Measurements from ENCODE around the gene SLX4IP.

Gene SLX4IP

GRCh38 chr20:10655720-10656669, 220.9 kb downstream of the SLX4IP start:
- no peak for DNase-seq

GRCh38 chr20:10657453-10657852, 222.3 kb downstream of the SLX4IP start:
- DNase-seq, result no peak

GRCh38 chr20:10658051-10658823, 223.1 kb downstream of the SLX4IP start:
- DNase-seq, result no peak

- DNase-seq, result no peak
Measured at GRCh38 chr20:10658876-10659632, 223.9 kb downstream of the SLX4IP start.

GRCh38 chr20:10659651-10660601, 224.8 kb downstream of the SLX4IP start:
- no peak for DNase-seq

GRCh38 chr20:10660661-10661060, 225.6 kb downstream of the SLX4IP start:
- no peak for DNase-seq

GRCh38 chr20:10661261-10661660, 226.2 kb downstream of the SLX4IP start:
- DNase-seq, result no peak

GRCh38 chr20:10662151-10662550, 227.0 kb downstream of the SLX4IP start:
- no peak for DNase-seq

- no peak for DNase-seq
Measured at GRCh38 chr20:10662661-10663458, 227.8 kb downstream of the SLX4IP start.

- no peak for DNase-seq
Measured at GRCh38 chr20:10663756-10664155, 228.7 kb downstream of the SLX4IP start.

- DNase-seq, result no peak
Measured at GRCh38 chr20:10665027-10665561, 230.0 kb downstream of the SLX4IP start.

GRCh38 chr20:10665791-10666190, 230.7 kb downstream of the SLX4IP start:
- no peak for DNase-seq

- DNase-seq, result no peak
Measured at GRCh38 chr20:10666221-10667076, 231.3 kb downstream of the SLX4IP start.

- no peak for DNase-seq
Measured at GRCh38 chr20:10667077-10667401, 231.9 kb downstream of the SLX4IP start.

GRCh38 chr20:10667560-10668167, 232.6 kb downstream of the SLX4IP start:
- no peak for DNase-seq

GRCh38 chr20:10668677-10669368, 233.7 kb downstream of the SLX4IP start:
- no peak for DNase-seq

- no peak for DNase-seq
Measured at GRCh38 chr20:10669843-10670446, 234.8 kb downstream of the SLX4IP start.

- no peak for DNase-seq
Measured at GRCh38 chr20:10670501-10671220, 235.6 kb downstream of the SLX4IP start.
